HK-2 (cell line): Measurements from ENCODE around the gene ADGRD1.

Source experiments
- DNase-seq: peaks from one replicate; pipeline ENCODE4 v3.0.0-alpha.2; 2018; ENCODE audit not compliant: unreplicated experiment

The ADGRD1 gene

GRCh38 chr12:131162113-131162512 lies 208.4 kb downstream of the ADGRD1 start:
- DNase-seq, result no peak

- no peak for DNase-seq
Measured at GRCh38 chr12:131163189-131163738, 209.6 kb downstream of the ADGRD1 start.

- no peak for DNase-seq
Measured at GRCh38 chr12:131164096-131164872, 210.6 kb downstream of the ADGRD1 start.

- no peak for DNase-seq
Measured at GRCh38 chr12:131166717-131167116, 213.0 kb downstream of the ADGRD1 start.

GRCh38 chr12:131167334-131167733 lies 213.6 kb downstream of the ADGRD1 start:
- peak; percentile 10 for DNase-seq

GRCh38 chr12:131171029-131171428 lies 217.3 kb downstream of the ADGRD1 start:
- no peak for DNase-seq

- no peak for DNase-seq
Measured at GRCh38 chr12:131174901-131175300, 221.2 kb downstream of the ADGRD1 start.

GRCh38 chr12:131176266-131176665 lies 222.6 kb downstream of the ADGRD1 start:
- no peak for DNase-seq

GRCh38 chr12:131176926-131177325 lies 223.2 kb downstream of the ADGRD1 start:
- no peak for DNase-seq

- no peak for DNase-seq
Measured at GRCh38 chr12:131177599-131177998, 223.9 kb downstream of the ADGRD1 start.

- DNase-seq, result no peak
Measured at GRCh38 chr12:131187602-131188001, 233.9 kb downstream of the ADGRD1 start.

GRCh38 chr12:131188131-131189050 lies 234.7 kb downstream of the ADGRD1 start:
- DNase-seq, result no peak

- no peak for DNase-seq
Measured at GRCh38 chr12:131189781-131190180, 236.1 kb downstream of the ADGRD1 start.

GRCh38 chr12:131190965-131191364 lies 237.3 kb downstream of the ADGRD1 start:
- DNase-seq, result no peak
